CD4-positive, alpha-beta T cell treated with Interleukin-4 for 4 hours (primary cell): ENCODE results near the gene ACTL6B.
A peak's percentile ranks its signal among the peaks of the same experiment; 100 is the strongest.
"Not testable (repeated sequence)": the region's sequence is repeated elsewhere in the genome, so short reads cannot be mapped to it uniquely, and the experiment has no call there.

Source experiments
- DNase-seq: peaks from one replicate; pipeline ENCODE4 v3.0.0-alpha.2; 2020

Gene ACTL6B

GRCh38 chr7:100655908-100656674 lies at the start of gene ACTL6B:
Gene ACTL6B, minus strand, starts transcription at chr7:100656448. Its CDS starts 94 bp downstream, at chr7:100656354.
- peak; percentile 28 for DNase-seq

- peak; percentile 53 for DNase-seq
Observed at GRCh38 chr7:100705320-100705752, 49.1 kb upstream of the ACTL6B start.

GRCh38 chr7:100701089-100701488 lies 44.8 kb upstream of the ACTL6B start:
- not testable (repeated sequence) for DNase-seq

- no peak for DNase-seq
Observed at GRCh38 chr7:100699018-100699417, 42.8 kb upstream of the ACTL6B start.

- no peak for DNase-seq
Observed at GRCh38 chr7:100696123-100696521, 39.9 kb upstream of the ACTL6B start.

GRCh38 chr7:100694098-100694745 lies 38.0 kb upstream of the ACTL6B start, which contains the start of gene GIGYF1:
Gene GIGYF1, minus strand, starts transcription at chr7:100694250. Its CDS starts 6,012 bp downstream, at chr7:100688238.
- DNase-seq = peak; percentile 54

GRCh38 chr7:100693312-100694097 lies 37.3 kb upstream of the ACTL6B start:
- no peak for DNase-seq

- DNase-seq = no peak
Observed at GRCh38 chr7:100692578-100692961, 36.3 kb upstream of the ACTL6B start.

- DNase-seq = peak; percentile 77
Observed at GRCh38 chr7:100691676-100692577, 35.7 kb upstream of the ACTL6B start.

- no peak for DNase-seq
Observed at GRCh38 chr7:100689230-100690135, 33.2 kb upstream of the ACTL6B start.

GRCh38 chr7:100688326-100688860 lies 32.1 kb upstream of the ACTL6B start:
- DNase-seq = no peak

GRCh38 chr7:100687751-100688300 lies 31.6 kb upstream of the ACTL6B start:
- DNase-seq = no peak

GRCh38 chr7:100687261-100687660 lies 31.0 kb upstream of the ACTL6B start:
- DNase-seq = no peak

- no peak for DNase-seq
Observed at GRCh38 chr7:100686822-100687211, 30.6 kb upstream of the ACTL6B start.

GRCh38 chr7:100686201-100686821 lies 30.1 kb upstream of the ACTL6B start:
- DNase-seq = no peak

GRCh38 chr7:100685631-100686145 lies 29.4 kb upstream of the ACTL6B start:
- no peak for DNase-seq

GRCh38 chr7:100685049-100685605 lies 28.9 kb upstream of the ACTL6B start:
- no peak for DNase-seq

GRCh38 chr7:100684534-100685042 lies 28.3 kb upstream of the ACTL6B start:
- no peak for DNase-seq
